Activated CD8-positive, alpha-beta memory T cell treated with anti-CD3 and anti-CD28 coated beads, Interleukin-2, amount 50 U/mL, for 24 hours (primary cell): Measurements from ENCODE around the gene S100A6.

Source experiments
- DNase-seq: peaks from one replicate; pipeline ENCODE4 v3.0.0-alpha.2; 2020; ENCODE audit errors: extremely low read depth

S100A6 gene

GRCh38 chr1:153503766-153504165 is 32.0 kb downstream of the S100A6 start:
- no peak for DNase-seq

GRCh38 chr1:153498746-153499145 is 37.0 kb downstream of the S100A6 start:
- DNase-seq: no peak

GRCh38 chr1:153495536-153495935 is 40.3 kb downstream of the S100A6 start:
- no peak for DNase-seq

GRCh38 chr1:153494976-153495535 is 40.7 kb downstream of the S100A6 start:
- DNase-seq: peak; percentile 40

- DNase-seq: no peak
Observed at GRCh38 chr1:153493343-153493960, 42.3 kb downstream of the S100A6 start.

GRCh38 chr1:153490272-153491051 is 45.3 kb downstream of the S100A6 start:
- no peak for DNase-seq

GRCh38 chr1:153488731-153489130 is 47.1 kb downstream of the S100A6 start:
- no peak for DNase-seq

GRCh38 chr1:153487707-153488106 is 48.1 kb downstream of the S100A6 start:
- DNase-seq: no peak

- no peak for DNase-seq
Observed at GRCh38 chr1:153485863-153486262, 49.9 kb downstream of the S100A6 start.
